Panc1 (cell line): ENCODE data around the gene TNFAIP8L1.

ENCODE experiments used
- POLR2AphosphoS5 ChIP-seq: IDR thresholded peaks from 2 replicates; pipeline ENCODE4 v1.6.1; 2012; ENCODE audit warnings: mild to moderate bottlenecking, low read depth, low read length, moderate library complexity
- TCF7L2 ChIP-seq: IDR thresholded peaks from 2 replicates; pipeline ENCODE4 v1.6.1; 2011; ENCODE audit warnings: mild to moderate bottlenecking, low read depth, low read length, inconsistent platforms
- TF ChIP-seq, protein P1 (sequence below): fragments of 450-650 bp; IDR thresholded peaks from 2 replicates; pipeline ENCODE4 v1.5.1; 2017; ENCODE audit warnings: mild to moderate bottlenecking

DNA sequence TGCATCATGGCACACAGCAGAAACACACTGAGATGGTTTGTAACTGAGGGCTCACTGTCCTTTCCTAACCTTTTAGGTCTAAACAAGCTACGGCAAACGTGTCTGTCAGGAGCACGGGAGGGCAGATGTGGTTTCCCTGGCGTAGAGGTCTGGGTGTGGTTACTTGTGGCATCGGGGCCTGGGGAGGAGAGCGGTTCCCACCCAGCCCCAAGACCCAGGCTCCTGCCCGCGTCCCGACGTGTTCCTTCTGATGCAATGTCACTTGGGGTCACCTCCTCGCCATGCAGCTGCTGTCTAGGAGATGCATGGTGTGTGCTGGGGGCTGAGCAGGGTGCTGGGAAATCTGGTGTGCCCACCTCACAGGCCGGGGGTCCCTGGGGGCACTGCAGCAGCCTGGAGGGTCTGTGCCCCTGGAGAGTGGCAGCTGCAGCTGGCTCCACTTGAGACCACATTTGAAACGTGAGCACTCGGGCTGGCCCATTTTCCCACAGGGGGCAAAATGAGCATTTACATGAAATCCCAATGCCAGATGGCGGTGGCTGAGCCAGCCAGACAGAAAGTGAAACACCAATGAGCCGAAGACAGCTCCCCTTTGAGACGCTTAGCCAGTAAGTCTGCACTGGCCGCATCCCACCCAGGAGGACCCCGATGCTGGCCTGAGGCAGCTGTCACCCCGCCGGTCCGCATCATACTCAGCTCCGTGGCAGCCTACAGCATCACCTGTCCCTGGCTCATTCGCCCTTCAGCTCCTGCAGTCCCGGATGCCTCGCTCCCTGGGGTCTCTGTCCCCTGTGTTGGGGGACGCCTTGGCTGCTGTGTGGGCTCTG lies 53.1 kb downstream of the TNFAIP8L1 start:
- TF ChIP-seq, protein P1, sequence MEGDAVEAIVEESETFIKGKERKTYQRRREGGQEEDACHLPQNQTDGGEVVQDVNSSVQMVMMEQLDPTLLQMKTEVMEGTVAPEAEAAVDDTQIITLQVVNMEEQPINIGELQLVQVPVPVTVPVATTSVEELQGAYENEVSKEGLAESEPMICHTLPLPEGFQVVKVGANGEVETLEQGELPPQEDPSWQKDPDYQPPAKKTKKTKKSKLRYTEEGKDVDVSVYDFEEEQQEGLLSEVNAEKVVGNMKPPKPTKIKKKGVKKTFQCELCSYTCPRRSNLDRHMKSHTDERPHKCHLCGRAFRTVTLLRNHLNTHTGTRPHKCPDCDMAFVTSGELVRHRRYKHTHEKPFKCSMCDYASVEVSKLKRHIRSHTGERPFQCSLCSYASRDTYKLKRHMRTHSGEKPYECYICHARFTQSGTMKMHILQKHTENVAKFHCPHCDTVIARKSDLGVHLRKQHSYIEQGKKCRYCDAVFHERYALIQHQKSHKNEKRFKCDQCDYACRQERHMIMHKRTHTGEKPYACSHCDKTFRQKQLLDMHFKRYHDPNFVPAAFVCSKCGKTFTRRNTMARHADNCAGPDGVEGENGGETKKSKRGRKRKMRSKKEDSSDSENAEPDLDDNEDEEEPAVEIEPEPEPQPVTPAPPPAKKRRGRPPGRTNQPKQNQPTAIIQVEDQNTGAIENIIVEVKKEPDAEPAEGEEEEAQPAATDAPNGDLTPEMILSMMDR: no peak
- TF ChIP-seq POLR2AphosphoS5: no peak
- no peak for TF ChIP-seq TCF7L2
